SK-N-SH treated with all-trans-retinoic acid at 6 μM for 48 hours (cell line): Measurements from ENCODE around the gene CDK14.

ENCODE experiments used
- GLIS3 ChIP-seq: fragments of 250-450 bp; sonication (Bioruptor Pico); IDR thresholded peaks from 2 replicates; pipeline ENCODE4 v1.5.0; 2020; ENCODE audit warnings: mild to moderate bottlenecking, moderate library complexity
- PATZ1 ChIP-seq: fragments of 250-450 bp; sonication (Bioruptor Pico); IDR thresholded peaks from 2 replicates; pipeline ENCODE4 v1.8.0; 2020; ENCODE audit warnings: mild to moderate bottlenecking, moderate library complexity, borderline replicate concordance
- POU6F1 ChIP-seq: fragments of 250-450 bp; sonication (Bioruptor Pico); IDR thresholded peaks from 2 replicates; pipeline ENCODE4 v1.8.0; 2021; ENCODE audit warnings: low read depth, mild to moderate bottlenecking, moderate library complexity, borderline replicate concordance
- PPARA ChIP-seq: fragments of 250-450 bp; sonication (Bioruptor Pico); IDR thresholded peaks from 2 replicates; pipeline ENCODE4 v1.5.0; 2020; ENCODE audit warnings: mild to moderate bottlenecking, borderline replicate concordance
- TSHZ2 ChIP-seq: fragments of 250-450 bp; sonication (Bioruptor Pico); IDR thresholded peaks from 2 replicates; pipeline ENCODE4 v1.5.0; 2020; ENCODE audit warnings: mild to moderate bottlenecking, moderate library complexity
- ZFP30 ChIP-seq: fragments of 450-650 bp; formaldehyde crosslinking; IDR thresholded peaks from 2 replicates; pipeline ENCODE4 v1.5.0; 2022; ENCODE audit warnings: mild to moderate bottlenecking, moderate library complexity
- ZNF70 ChIP-seq: fragments of 450-650 bp; formaldehyde crosslinking; IDR thresholded peaks from 2 replicates; pipeline ENCODE4 v1.5.0; 2020; ENCODE audit warnings: mild to moderate bottlenecking, moderate library complexity

- no peak for TF ChIP-seq ZFP30
- no peak for TF ChIP-seq PATZ1
- no peak for TF ChIP-seq ZNF70 (CRISPR knock-in tag)
- TF ChIP-seq POU6F1 (CRISPR knock-in tag): no peak
- TF ChIP-seq GLIS3 (CRISPR knock-in tag): no peak
- no peak for TF ChIP-seq PPARA
- TF ChIP-seq TSHZ2 (CRISPR knock-in tag): no peak
Measured at GRCh38 chr7:91091631-91092030, 495.5 kb downstream of the CDK14 start.
